Uterus (tissue), 2 donors: ENCODE measurements around the gene ANKIB1.

Source experiments
- POLR2A ChIP-seq, 2 donors: fragments of 450-650 bp; IDR thresholded peaks; one replicate each; pipeline ENCODE4 v1.6.1; 2016; ENCODE audit warnings: antibody characterized with exemption in 2 of 2, mild to moderate bottlenecking in 1 of 2, moderate library complexity in 1 of 2
- TF ChIP-seq, protein P1 (sequence below), 4 experiments: fragments of 200-600 bp in 2 of 4; fragments of 450-650 bp in 2 of 4; sonication (generic) in 2 of 4; IDR thresholded peaks; one replicate each; pipeline ENCODE4 v1.5.1; 2016 to 2019; ENCODE audit warnings: antibody characterized with exemption in 4 of 4, mild to moderate bottlenecking in 2 of 4, moderate library complexity in 1 of 4

DNA sequence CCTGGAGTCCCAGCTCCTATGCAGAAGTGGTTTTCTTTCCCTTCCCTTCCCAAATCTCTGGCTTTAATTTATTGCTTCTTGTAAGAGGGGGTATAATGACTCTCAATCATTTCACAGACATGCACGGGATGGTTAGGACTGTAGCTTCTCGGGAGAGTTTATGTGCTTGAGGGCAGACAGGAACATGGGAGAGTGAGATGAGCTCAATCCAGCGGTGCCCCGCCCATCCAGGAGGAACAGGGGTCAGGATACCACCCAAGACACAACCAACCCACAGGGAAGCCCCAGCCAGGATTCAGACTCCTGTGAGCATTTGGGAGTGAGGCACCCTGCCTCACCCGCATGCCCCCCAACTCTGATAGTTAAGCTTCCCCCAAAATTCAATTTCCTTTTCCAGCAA lies 167.8 kb downstream of the ANKIB1 start:
- no peak for TF ChIP-seq POLR2A (IDR thresholded peaks at IDR 0.05)
- TF ChIP-seq, protein P1, sequence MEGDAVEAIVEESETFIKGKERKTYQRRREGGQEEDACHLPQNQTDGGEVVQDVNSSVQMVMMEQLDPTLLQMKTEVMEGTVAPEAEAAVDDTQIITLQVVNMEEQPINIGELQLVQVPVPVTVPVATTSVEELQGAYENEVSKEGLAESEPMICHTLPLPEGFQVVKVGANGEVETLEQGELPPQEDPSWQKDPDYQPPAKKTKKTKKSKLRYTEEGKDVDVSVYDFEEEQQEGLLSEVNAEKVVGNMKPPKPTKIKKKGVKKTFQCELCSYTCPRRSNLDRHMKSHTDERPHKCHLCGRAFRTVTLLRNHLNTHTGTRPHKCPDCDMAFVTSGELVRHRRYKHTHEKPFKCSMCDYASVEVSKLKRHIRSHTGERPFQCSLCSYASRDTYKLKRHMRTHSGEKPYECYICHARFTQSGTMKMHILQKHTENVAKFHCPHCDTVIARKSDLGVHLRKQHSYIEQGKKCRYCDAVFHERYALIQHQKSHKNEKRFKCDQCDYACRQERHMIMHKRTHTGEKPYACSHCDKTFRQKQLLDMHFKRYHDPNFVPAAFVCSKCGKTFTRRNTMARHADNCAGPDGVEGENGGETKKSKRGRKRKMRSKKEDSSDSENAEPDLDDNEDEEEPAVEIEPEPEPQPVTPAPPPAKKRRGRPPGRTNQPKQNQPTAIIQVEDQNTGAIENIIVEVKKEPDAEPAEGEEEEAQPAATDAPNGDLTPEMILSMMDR (IDR thresholded peaks at IDR 0.05), result no peak
